AG09309 (cell line): ENCODE data around the gene KCNB1.

Experiments
- DNase-seq: peaks from one replicate; pipeline ENCODE4 v3.0.0-alpha.2; 2010; ENCODE audit warnings: low read depth
- H3K4me3 ChIP-seq: 2 replicates; pipeline ENCODE4 v1.5.1; 2011; ENCODE audit warnings: mild to moderate bottlenecking, low read depth, low read length, moderate library complexity; ENCODE audit not compliant: control insufficient read depth
- TF ChIP-seq, protein P1 (sequence below): IDR thresholded peaks from 2 replicates; pipeline ENCODE4 v1.5.1; 2011; ENCODE audit warnings: mild to moderate bottlenecking, low read depth, low read length, inconsistent platforms; ENCODE audit not compliant: insufficient read depth, control insufficient read depth; ENCODE audit errors: missing control alignments

The KCNB1 gene

GRCh38 chr20:49427751-49428518, 54.5 kb downstream of the KCNB1 start:
- TF ChIP-seq, protein P1, sequence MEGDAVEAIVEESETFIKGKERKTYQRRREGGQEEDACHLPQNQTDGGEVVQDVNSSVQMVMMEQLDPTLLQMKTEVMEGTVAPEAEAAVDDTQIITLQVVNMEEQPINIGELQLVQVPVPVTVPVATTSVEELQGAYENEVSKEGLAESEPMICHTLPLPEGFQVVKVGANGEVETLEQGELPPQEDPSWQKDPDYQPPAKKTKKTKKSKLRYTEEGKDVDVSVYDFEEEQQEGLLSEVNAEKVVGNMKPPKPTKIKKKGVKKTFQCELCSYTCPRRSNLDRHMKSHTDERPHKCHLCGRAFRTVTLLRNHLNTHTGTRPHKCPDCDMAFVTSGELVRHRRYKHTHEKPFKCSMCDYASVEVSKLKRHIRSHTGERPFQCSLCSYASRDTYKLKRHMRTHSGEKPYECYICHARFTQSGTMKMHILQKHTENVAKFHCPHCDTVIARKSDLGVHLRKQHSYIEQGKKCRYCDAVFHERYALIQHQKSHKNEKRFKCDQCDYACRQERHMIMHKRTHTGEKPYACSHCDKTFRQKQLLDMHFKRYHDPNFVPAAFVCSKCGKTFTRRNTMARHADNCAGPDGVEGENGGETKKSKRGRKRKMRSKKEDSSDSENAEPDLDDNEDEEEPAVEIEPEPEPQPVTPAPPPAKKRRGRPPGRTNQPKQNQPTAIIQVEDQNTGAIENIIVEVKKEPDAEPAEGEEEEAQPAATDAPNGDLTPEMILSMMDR = no peak

GRCh38 chr20:49426873-49427272, 55.6 kb downstream of the KCNB1 start:
- no peak overlapping the region for H3K4me3 ChIP-seq
- DNase-seq = no peak
- TF ChIP-seq, protein P1 = no peak

More at GRCh38 chr20:49427751-49428518, 54.5 kb downstream of the KCNB1 start:
- DNase-seq = no peak
- H3K4me3 ChIP-seq = no peak overlapping the region

DNA sequence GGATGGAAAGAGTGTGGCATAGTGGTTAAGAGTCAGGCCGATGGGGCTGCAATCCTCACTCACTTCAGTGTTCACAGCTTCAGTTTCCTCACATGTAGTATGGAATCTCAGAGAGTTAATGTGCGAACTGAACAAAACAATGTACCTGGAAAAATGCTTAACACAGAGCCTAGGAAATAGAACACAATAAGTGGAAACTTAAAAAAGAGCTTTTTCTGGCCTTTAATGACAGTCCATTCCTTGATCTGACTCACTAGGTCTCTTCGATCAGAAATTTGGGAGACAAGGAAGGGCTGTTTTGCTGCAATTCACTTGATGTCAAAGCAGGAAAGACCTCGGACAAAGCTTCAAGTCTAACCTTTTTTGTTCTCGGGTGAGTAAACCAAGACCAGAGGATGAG, 56.1 kb downstream of the KCNB1 start:
- no peak for DNase-seq
- TF ChIP-seq, protein P1 = no peak
- H3K4me3 ChIP-seq = no peak overlapping the region

- TF ChIP-seq, protein P1 = no peak
- H3K4me3 ChIP-seq = no peak overlapping the region
- DNase-seq = no peak
Observed at GRCh38 chr20:49424536-49424935, 57.9 kb downstream of the KCNB1 start.

- no peak overlapping the region for H3K4me3 ChIP-seq
- TF ChIP-seq, protein P1 = no peak
- DNase-seq = no peak
Observed at GRCh38 chr20:49422161-49422560, 60.3 kb downstream of the KCNB1 start.

GRCh38 chr20:49420811-49421295, 61.6 kb downstream of the KCNB1 start:
- TF ChIP-seq, protein P1 = no peak
- no peak overlapping the region for H3K4me3 ChIP-seq
- no peak for DNase-seq

DNA sequence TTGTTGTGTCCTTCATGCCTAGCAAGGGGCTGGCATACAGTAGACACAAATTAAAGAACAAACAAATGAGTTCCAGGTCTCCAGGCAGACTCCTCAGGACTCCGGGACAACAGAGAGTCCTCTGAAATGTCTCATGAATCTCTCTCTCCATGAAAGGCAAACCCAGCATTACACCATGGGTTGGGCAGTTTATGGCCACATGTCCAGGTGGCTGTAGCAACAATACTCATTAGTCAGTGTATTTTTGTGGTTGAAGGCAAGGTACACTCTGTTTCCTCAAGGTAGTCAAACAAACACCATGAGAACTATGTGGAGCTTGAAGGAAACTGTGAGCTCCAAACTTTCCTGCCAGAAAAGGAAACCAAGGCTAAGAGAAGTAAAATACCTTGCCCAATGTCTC, 62.2 kb downstream of the KCNB1 start:
- H3K4me3 ChIP-seq = no peak overlapping the region
- DNase-seq = no peak
- TF ChIP-seq, protein P1 = no peak
